Stimulated activated CD4-positive, alpha-beta T cell treated with anti-CD3 and anti-CD28 coated beads, Interleukin-1b, Interleukin-23, amount 100 ng/mL, for 1 hour (primary cell): ENCODE measurements around the gene LIPC.

Experiments used
- DNase-seq, 2 donors: peaks; one replicate each; pipeline ENCODE4 v3.0.0-alpha.2; 2020; ENCODE audit warnings: low read depth in 2 of 2

LIPC gene

DNA sequence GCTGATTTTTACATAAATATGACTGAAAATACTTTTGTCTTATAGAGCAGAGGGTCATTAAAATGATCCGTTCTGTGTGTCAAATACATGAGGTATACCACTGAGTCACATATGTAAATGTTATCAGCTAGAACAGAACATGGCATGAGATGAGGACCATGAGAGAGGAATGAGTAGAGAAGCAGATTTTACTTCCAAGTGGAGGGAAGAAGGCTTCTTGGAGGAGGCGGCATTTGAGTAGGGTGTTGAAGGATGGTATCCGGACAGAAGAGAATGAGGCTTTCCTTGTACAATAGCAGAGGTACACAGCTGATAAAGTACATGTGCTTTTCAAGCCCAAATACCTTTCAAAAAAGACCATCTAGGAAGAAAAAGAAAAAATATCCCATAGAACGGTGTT, 4.8 kb downstream of the LIPC start:
- DNase-seq = no peak

DNA sequence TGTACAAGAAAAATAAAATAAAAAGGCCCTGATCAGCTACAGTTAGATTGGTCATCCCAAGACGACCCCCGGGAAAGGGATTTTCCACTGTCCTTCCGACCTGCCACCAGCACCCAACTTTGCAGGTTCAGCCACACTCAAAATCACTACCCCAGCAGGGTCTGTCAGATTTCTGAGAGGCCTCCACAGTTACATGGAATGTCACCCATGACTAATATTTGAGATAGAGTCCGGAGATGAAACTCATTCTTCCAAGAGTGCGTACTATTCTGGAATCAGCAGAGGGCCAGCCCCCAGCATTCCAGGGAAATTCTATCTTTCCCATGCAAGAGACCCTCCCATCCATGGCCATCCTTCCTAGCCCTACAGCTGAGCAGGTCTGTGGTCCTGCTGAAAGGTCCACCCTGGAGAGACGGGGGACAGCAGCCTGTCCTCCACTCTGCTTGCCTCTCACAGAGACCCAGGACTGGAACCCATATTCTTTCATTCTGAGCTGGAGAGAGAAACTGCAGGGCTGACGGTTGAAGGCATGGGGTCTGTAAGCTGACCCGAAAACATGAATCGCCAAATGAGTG, 5.8 kb downstream of the LIPC start:
- DNase-seq = no peak

DNA sequence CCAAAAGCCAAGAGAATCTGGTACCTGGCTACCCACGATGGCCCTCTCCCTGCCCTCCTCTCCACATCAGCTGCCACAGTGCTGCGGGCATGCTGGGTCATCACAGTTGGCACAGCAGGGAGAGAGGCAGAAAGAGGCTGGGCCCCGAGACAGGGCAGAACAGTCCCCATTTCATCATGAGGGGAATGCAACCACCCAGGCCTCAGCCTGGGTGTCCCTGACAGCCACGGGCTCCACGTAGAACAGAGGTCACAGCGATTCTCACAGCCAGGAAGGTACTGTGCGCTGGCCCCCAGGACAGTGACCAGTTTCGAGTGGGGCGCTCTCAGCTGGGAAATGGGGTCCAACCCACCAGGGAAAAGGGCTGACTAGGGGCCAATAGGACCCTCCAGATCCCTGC, 6.3 kb downstream of the LIPC start:
- DNase-seq = no peak

DNA sequence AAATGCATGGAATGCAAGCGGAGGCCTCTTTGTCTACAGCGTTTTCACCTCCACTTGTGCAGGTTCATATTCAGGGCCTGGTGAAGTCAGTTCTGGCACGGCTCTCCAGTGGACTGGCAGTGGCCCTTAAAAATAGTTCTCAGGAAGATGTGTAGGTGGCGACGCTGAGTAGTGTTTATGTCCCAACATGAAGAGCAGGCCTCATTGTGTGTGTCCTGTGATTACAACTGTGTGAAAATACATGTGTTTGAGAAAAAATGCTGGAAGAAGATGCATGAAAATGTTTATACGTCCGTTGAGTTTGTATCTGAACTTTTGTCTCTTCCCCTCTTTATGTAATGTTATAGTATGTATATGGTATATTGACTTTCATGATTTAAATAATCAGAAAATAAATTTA, 7.2 kb downstream of the LIPC start:
- DNase-seq = no peak

DNA sequence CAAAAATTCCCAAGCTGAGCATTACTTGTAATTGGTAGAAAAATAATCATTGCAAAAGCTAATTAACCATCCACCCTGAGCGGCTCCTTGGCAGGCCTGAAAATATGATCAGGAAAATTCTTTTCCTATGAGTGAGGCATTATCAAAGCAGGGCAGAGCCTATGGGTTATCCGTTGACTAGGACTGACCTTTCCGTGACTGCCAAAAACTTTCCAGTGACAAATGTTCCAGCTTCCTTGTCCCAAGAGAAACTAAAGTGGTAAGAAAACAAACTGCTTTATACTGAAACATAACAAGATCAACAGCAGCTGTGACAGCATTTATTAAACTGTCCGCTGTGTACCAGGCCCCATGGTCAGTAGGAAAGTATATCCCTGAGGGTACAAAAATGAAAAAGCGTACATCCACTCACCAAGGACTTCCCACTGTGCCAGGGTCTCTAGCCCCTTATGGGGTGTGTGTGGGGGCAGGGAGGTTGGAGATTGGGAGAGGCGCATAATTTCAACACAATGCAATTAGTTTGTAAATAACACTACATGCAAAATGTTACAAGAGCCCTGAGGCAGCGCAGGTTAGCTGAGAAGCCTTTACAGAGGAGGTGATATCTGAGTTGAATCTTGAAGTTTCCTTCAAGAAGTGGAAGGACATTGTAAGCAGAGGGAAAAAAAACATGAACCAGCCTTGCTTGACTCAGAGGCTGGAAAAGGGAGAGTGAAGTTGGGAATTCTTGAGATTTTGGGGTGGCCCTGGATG, 8.5 kb downstream of the LIPC start:
- DNase-seq = no peak

DNA sequence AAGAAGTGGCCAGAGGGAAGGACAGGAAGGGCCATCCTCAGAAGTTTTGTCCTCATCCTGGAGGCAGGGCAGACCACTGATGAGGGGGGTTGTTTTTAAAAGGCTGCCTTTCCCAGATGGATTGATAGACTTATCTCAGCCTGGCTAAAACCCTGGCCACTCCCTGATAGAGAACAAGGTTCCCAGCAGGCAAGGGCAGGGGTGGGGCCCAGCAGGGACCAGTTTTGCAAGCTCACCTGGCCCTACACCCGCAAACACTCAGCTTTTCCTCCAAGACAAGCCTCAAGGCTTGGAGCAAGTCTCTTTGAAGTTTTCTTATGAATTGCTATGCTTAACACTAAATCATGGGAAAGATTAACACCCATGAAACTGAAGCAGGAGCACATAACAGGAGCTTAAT, 9.1 kb downstream of the LIPC start:
- DNase-seq = no peak

DNA sequence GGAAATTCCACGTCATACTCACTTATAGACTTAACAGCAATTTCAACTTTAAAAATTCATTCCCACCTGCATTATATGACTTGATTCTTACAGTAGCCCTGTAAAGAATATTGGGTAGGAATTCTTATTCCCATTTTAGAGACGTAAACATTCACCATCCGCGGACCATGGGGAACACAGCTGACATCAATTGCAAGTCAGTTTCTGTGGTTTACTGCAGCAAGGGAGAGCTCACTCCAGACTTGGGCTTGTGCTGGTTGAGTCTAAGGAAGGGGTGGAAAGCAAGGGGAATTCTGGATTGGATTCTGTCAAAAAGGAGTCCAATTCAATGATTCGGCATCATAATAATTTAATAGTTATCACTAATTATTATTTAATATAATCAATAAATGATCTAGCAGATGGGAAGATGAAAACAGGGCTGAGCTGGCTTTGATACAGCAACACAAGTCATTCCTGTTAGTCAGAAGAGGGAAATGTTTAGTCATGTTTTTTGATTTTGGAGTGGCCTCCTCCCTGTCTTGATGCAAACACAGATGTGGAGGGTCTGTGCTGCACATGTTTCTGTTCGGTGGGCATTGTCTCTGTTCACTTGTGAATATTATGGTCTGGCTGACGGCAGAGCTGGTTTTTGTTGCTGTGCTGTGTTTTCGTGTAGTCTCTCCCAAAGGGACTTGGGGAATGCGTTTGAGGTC, 9.7 kb downstream of the LIPC start:
- DNase-seq = no peak

DNA sequence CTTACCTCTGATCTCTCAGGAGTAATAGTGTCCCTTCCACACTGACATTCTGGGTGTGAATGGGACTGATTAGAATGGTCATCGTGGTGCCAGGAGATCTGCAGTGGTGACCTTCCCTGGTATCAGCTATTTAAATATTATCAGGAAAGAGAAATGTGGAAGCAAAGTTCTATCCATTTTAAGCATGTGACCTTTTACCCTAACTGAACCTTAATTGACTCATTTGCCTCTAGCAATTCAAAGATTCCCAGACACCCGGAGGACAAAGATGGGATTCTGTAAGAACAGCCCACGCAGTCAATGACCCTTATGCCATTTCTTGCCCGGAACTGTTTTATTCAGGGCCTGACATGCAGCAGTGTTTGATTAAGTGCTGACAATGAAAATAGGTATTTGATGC, 10.3 kb downstream of the LIPC start:
- DNase-seq = no peak

DNA sequence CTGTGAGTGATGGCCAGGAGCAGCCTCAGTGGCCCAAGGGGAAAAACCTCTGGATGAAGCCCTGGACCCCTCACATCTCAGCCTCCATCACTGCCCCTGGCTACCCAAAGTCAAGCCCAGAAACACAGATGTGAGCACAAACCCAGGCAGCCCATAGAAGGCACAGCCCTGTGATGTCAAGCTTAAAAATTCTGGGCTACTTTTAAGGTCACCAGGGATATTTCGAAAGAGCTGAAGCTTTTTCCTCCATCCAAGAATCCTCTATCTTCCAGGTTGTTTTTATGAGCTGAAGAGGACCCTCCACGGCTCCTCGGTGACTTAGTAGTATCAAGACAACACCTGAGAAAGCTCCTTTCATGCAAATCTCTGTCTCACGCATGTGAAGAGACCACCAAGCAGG, 11.5 kb downstream of the LIPC start:
- no peak for DNase-seq

DNA sequence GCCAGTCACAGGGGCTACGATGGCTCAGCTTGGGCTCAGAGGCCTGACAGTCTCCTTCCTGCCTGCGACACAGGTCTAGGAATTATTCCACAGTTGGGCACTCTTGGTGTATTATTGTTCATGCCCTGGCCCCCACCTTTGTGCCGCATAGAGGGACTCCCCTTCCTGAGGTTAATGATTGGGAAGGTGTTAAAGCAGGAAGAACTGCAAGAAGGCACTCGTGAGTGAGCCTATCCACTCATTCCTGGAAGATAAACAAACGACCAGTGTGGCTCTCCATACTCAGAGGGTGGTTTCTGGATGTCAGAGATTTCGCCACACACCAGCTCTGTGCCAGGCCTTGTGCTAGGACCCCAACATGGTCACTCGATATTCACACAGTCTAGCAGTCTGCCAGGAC, 12.3 kb downstream of the LIPC start:
- no peak for DNase-seq

DNA sequence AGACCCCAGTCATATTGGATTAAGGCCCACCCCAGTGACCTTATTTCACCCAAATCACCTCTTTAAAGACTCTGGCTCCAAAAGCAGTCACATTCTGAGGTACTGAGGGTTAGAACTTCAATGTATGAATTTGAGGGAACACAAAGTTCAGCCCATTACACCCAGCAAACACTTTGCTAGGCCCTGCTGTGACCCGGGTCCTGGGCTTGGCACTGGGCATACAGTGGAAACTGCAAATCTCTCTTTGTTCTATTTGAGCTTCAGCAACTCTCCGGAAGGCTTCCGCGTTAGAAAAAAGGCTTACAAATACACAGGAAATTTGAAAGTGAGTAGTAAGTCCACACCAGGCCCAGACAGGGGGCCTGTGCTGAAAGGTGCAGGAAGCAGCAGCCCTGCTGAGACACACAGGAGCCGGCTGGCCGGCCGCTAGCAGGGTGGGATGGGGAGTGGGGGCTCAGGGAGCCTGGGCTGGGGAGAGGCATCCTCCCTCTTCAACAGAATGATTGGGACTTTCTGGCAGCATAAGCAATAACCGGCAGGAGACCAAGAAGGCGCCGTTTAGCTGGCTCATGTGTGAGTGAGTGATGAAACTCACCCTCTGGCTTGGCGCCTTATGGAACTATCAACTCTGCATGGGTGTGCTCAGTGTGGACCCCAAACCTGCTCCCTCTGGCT, 13.0 kb downstream of the LIPC start:
- DNase-seq = no peak

DNA sequence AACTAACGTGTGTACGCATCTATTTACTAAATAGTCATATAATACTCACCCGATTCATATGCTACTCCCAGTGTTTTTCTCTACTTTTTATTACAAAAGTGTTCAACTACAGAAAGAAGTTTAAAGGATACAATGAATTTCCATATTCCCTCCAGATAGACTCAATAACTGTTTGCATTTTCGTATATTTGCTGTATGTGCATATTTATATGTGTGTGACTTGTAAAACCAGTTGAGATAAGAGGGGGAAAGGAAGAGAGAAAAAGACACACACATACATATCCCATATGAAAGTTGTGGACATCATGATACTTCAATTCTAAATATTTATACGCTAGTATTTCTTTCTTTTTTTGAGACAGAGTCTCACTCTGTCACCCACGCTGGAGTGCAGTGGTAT, 14.1 kb downstream of the LIPC start:
- no peak for DNase-seq

DNA sequence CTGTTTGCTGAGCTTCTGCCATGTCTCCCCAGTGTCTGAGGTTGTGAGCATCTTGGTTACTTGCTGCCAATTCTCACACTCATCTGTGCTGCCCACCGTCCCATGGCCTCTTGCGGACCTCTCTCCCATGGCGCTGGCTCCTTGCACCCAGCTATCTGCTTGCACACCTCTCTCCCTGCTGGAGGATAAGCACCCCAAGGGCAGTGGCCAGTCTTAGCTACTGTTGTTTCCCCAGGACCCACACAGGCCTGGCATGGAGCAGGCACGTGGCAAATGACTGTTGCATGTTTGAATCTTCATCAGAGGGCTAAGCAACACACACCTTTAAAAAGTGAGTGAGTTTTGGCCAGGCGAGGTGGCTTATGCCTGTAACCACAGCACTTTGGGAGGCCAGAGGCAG, 14.7 kb downstream of the LIPC start:
- DNase-seq = no peak

DNA sequence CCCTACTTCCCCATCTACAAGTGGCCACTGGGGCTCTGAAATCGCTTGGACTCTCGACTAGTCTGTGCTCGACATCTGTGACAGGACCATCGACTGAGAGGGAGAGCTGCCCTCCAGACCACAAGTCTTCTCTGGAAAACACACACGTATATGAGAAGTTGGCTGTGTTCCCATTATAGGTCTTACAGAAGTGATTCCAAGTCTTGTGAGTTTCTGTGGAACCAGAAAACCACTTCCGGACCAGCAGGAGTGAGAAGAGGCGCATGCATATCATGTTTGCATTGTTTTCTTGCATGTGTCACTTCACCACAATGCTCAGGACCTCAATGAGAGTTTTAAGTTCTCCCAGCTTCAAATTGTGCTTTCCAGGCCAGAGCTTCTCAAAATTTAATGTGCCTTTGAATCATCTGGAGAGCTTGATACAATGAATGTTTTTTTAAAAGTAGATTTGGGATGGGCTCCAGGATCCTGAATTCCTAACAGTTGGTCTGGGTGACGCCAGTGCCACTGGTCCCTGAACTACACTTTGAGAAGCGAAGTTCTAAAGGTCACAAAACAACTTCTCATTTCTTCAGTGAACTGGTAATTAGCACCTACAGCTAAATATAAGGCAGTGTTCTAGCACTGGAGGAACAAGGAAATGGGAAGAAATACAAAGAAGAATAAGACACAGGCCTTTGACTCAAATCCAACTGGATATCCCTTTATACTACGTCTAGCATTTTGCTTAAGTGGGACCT, 15.7 kb downstream of the LIPC start:
- no peak for DNase-seq

DNA sequence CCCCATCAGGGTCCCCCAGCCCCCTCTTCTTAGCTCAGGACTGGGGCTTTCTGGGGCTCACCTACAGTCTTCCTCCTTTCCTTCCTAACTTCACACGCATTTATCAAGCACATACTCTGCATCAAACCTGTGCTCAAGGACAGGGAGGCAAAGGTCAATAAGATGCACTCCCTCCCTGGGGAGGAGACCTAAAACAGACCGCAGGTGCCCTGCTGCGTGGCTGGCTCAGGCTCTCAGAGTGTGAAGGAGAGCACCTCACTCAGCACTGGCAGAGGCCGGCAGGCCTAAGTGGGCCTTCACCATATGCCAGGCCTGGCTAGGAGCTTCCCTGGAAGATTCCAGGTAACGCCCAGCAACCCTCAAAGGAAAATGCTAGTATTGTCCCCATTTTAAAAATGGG, 16.5 kb downstream of the LIPC start:
- no peak for DNase-seq

DNA sequence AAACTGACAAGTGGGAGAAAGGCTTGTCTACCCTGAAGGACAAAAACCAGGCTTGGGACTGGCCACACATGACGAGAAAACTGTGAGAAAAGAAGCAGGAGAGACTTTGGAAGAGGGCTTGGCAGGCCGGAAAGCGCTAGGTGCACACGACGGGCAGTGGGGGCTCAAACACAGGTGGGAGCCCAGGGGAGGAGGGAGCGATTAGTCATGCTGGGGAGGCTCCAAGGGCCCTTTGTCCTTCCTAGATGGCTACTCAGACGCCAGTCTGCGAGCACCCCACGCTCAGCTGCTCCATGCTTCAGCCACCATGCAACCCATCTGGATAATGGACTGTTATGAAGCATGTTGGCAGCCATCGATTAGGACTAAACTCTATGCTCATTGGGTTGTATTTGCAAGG, 17.1 kb downstream of the LIPC start:
- no peak for DNase-seq

DNA sequence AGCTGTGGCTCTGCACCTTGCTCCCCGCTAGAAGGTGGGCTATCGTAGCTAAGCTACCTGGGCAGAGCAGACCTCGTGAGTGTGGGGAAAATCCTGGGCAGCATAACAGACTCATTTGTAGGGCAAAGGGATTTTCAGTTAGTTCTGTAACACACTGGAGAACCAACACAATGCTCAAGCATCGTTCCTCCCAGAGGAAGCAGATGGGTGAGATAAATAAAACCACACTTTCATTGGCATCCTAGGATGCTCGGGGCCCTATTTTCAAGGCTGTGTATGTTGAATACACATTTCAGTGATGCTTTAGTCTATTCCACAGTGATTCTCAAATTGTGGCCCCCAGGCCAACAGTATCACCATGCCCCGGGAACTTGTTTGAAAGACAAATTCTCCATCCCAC, 20.0 kb downstream of the LIPC start:
- DNase-seq = no peak

DNA sequence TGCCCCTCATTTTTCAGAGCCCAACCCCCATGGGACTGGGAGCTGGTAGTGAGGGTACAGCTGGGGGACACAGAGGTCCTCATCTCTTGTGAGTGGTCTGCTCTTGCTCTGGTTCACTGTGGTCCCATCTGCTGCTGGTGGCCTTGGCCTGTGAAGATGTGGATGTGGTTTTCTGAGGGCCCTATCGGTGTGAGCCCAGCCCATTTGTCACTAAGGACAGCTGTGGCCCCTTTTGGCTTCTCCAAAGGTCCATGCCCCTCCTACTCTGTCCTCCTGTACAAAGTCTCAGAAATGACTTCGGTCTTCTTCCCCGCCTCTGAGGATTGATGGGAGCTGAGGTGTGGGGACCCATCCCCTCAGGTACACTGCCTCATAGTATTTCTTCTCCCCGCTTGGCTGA, 21.0 kb downstream of the LIPC start:
- DNase-seq = no peak

DNA sequence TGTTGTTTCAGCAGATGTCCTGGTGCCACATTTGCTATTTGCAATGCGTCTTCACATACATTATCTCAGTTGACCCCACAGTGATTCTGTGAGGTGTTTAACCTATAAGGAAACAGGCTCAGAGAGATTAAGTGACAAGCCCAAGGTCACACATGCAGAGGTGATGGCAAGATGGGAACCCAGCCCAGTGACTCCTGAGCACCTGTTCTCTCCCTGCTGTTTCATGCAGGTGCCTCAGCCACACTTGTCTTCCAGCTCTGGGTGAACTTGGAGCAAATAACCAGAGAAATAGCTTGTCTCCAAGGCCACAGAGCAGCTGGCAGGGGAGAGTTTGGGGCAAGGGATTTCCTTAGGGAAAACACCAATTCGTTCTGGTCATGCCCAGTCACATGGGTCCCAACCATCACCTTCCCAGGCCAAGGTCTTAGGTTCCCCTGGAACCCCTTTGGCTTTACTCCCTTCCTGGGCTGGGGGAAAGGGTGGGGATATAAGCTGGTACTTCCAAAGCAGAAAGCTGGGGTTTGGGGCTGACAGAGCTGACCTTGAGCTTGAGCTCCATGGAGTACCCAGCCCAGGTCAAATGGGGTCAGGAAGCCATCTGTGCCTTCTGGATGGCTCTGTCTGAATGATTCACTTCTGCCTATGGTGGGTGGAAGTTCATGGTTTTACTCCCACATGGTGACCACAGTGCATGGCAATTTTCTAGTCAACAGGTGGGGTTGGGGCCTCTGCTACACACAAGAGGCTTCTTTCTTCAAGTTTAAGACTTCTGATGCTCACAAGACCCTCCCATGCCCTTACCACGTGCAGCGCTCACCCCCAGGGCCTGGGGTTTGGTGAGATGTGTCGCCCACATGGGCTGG, 22.4 kb downstream of the LIPC start:
- no peak for DNase-seq

DNA sequence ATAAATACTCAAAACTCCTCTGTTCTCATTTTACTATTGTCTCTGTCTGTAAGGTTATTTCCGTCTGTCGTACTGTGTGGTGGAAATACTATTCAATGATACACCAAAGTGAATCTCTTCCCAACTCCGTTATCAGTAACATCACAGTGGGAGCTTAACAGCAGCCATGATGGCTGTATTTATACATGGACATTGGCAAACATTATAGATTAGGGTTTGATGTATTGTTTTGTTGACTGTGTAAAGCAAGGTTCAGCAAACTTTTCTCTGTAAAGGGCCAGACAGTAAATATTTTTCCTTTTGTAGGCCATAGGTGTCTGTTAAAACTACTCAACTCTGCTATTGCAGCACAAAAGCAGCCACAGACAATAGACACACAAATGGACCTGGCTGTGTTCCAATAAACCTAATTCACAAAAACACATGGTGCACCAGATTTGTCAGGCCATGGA, 23.2 kb downstream of the LIPC start:
- no peak for DNase-seq

DNA sequence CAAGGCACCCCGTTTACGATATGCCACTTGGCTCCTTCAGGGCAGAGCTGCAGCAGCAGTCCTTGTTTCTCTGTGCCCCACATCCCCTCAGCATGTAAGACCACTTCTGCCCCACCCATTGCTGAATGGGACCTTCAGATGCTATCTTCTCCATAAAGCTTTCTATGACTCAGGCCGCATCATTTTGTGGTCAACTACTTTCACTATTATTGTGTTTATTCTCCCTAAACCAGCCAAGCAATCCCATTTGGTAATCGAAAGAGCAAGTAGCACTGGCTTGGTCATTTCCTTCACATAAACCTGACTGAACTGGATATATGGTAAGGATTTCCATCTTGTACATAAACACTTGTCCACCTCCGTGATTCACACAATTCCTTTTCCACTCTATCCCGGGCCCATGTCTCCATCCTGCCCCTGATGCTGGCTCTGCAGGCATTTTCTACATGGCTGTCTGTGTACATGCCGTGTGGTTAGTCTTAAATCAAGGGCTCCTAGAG, 25.7 kb downstream of the LIPC start:
- no peak for DNase-seq
